Measurements from ENCODE around the gene GREM2.
A peak's percentile ranks its signal among the peaks of the same experiment; 100 is the strongest.

The GREM2 gene

DNA sequence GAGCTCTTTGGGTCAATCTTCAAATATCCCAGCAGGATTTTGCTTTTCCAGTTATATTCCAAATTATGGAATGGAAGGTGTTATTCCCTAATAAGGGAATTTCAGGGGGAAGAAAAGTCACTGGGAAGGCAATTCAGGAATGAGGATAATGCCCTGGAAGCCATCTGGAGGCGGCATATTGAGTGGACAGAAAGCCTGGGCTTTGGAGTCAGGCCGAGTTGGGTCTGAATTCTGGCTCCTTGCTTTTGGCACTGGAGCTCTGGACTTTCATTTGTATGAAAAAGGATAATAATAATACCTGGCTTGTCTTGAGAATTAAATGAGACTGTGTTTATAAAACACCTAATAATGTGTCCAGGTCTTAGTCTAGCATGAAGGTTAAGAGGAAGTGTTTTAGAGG lies 16.5 kb downstream of the GREM2 start:
- Mint-ChIP-seq H3K4me3 (no peak overlapping the region), H3K27ac (no peak overlapping the region), H3K9me3 (no peaks in the 10 kb centered on the region), H3K4me1 (ENCODE audit: low read depth) (no peaks in the 10 kb centered on the region), H3K27me3 (no peaks in the 10 kb centered on the region), H3K36me3 (ENCODE audit: low read depth) (no peaks in the 10 kb centered on the region)

DNA sequence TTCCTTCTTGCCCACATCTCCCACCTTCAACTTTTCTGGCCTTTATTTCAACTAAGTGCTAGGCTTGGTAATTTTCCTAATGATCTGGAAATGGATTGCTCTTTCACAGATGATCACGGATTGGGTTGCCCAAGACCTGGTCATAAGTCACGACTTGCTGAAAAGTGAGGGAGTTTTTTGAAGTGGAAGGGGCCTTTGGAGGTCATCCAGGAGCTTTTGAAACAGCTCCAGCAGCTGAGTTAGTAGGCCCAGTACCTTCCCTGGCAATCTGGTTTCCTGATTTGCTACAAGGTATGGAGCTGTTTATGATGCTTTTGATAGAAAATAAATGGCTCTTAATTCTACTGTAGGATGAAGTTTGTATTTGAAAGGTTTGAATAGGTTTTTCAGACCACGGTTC lies 20.4 kb downstream of the GREM2 start:
- no peaks in the 10 kb centered on the region for H3K9me3 Mint-ChIP-seq
- H3K4me3 Mint-ChIP-seq: no peak overlapping the region
- no peaks in the 10 kb centered on the region for H3K27me3 Mint-ChIP-seq
- H3K27ac Mint-ChIP-seq: no peak overlapping the region
- no peaks in the 10 kb centered on the region for H3K36me3 Mint-ChIP-seq (ENCODE audit: low read depth)
- no peaks in the 10 kb centered on the region for H3K4me1 Mint-ChIP-seq (ENCODE audit: low read depth)

DNA sequence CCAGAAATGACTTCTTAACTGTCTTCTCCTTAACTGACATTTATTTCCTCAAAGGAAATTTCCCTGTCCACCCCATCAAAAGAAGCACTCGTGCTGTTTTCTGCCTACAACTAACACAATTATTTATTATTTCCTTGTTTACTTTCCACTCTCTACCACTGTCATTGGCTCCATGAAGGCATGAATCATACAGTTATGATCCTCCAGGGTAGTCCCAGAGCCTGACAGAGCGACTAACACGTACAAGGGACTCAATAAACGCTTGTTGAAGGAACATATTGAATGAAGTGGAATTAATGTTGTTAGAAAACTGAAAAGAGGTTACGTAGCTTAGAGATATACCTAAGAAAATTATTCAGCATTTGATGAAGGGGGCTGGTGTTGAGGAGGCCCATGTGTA lies 20.9 kb downstream of the GREM2 start:
- no peaks in the 10 kb centered on the region for H3K27me3 Mint-ChIP-seq
- H3K4me3 Mint-ChIP-seq: no peak overlapping the region
- H3K36me3 Mint-ChIP-seq (ENCODE audit: low read depth): no peaks in the 10 kb centered on the region
- H3K4me1 Mint-ChIP-seq (ENCODE audit: low read depth): no peaks in the 10 kb centered on the region
- no peaks in the 10 kb centered on the region for H3K9me3 Mint-ChIP-seq
- H3K27ac Mint-ChIP-seq: no peak overlapping the region

DNA sequence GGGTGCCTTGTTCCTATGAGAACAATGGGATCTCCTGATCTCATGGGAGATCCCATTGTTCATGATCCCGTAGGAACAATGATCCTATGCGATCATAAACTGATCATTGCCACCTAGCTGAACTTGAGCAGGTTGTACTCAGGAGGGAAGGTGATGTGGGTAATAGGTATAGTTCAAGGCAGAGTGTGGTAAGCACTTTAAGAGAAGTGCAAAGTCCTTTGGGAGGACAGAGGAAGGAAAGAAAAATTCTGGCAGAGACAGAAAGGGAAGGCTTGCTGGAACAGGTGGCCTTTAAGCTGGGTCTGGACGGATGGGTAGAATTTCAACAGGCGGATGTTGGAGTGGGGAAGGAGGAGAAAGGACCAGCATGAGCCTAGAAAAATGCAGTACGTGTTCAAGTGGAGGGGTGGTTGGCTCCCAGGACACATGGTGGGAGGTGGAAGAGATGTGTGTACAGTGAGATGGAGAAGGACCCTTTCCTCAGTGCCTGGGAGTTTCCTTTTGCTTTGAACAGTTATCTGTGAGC lies 22.3 kb downstream of the GREM2 start:
- H3K9me3 Mint-ChIP-seq: no peaks in the 10 kb centered on the region
- no peak overlapping the region for H3K27ac Mint-ChIP-seq
- H3K36me3 Mint-ChIP-seq (ENCODE audit: low read depth): no peaks in the 10 kb centered on the region
- no peak overlapping the region for H3K4me3 Mint-ChIP-seq
- H3K27me3 Mint-ChIP-seq: no peaks in the 10 kb centered on the region
- no peaks in the 10 kb centered on the region for H3K4me1 Mint-ChIP-seq (ENCODE audit: low read depth)

DNA sequence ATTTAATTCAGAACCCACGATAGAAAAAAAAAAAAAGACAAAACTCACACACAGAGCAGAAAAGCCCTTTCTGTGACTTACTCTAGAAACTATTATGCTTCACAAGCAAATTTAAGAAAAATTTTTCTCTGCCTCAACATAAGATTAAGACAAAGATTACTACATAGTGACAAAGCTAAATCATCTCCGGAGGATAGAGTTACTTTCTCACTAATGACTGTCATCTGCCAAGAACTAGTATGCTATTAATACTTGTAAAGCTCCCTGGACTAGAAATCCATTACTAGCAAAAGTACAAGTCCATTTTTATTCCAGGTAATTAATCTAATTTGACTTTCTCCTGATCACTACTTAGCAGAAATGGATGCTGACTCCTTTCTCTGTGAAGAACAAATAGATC lies 25.9 kb downstream of the GREM2 start:
- Mint-ChIP-seq H3K4me1 (ENCODE audit: low read depth) (no peaks in the 10 kb centered on the region), H3K9me3 (no peaks in the 10 kb centered on the region), H3K36me3 (ENCODE audit: low read depth) (no peaks in the 10 kb centered on the region), H3K27ac (no peak overlapping the region), H3K27me3 (no peaks in the 10 kb centered on the region), H3K4me3 (no peak overlapping the region)

DNA sequence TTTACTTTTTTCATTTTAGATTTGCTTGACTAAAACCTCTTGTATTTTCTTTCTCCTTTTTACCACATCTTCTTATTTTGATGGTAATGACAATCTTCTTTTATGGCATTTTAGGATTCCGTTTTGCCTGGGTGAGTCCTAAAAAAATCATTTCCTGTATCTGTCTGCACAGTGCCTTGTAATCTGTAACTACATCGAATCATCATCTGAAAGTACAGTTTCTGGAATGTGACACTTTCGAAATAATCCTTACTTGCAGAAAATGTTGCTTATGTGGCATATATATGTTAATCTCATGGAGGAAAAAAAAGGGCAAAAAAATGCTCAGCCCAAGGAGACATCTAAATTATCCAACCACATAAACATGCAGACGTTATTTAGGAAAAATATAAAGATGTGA lies 29.0 kb downstream of the GREM2 start:
- Mint-ChIP-seq H3K27ac (no peak overlapping the region), H3K9me3 (no peaks in the 10 kb centered on the region), H3K36me3 (ENCODE audit: low read depth) (no peaks in the 10 kb centered on the region), H3K4me1 (ENCODE audit: low read depth) (no peaks in the 10 kb centered on the region), H3K27me3 (no peaks in the 10 kb centered on the region), H3K4me3 (no peak overlapping the region)

DNA sequence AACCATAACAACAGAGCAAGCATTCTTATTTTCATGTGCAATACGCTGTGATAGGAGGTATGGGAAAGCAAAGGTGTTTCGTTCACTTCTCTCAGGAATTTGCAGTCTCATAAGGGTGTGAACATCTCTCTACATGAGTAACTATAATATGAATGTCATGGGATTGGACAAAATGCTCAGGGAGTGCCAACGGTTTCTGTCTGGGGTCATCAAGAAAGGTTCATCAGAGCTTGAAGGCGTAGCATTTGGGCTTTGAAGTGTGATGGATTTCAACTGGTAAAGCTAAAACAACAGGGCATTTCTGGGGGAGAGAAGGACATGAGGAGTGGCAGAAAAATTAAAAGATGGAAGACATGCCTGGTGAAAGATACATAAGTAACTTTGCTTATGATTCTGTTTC lies 32.4 kb downstream of the GREM2 start:
- Mint-ChIP-seq H3K36me3 (ENCODE audit: low read depth) (no peaks in the 10 kb centered on the region), H3K4me1 (ENCODE audit: low read depth) (peaks cover 17% of the 10 kb centered on the region), H3K9me3 (no peaks in the 10 kb centered on the region), H3K27me3 (no peaks in the 10 kb centered on the region), H3K4me3 (no peak overlapping the region), H3K27ac (no peak overlapping the region)

DNA sequence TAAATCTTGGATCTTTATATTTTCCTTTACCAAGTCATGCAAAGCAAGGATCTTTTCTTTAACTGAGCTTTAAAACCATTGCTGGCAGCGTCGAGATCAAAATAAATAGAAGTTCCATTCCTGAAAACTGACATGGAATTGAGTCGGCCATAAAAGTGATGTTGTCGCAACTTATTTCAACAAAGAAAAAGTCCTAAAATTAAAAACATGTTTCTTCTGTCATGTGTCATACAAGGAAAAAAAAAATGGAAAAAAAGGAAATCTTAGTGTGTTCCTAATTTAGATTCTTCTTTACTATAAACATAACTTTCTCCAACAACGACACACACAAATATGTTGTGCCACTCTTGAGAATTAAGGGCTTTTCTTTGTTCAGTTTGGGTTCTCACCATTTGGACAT lies 34.9 kb downstream of the GREM2 start:
- Mint-ChIP-seq H3K4me1 (ENCODE audit: low read depth) (peaks cover 17% of the 10 kb centered on the region), H3K4me3 (no peak overlapping the region), H3K27ac (no peak overlapping the region), H3K36me3 (ENCODE audit: low read depth) (no peaks in the 10 kb centered on the region), H3K9me3 (peaks cover 4% of the 10 kb centered on the region), H3K27me3 (no peaks in the 10 kb centered on the region)

DNA sequence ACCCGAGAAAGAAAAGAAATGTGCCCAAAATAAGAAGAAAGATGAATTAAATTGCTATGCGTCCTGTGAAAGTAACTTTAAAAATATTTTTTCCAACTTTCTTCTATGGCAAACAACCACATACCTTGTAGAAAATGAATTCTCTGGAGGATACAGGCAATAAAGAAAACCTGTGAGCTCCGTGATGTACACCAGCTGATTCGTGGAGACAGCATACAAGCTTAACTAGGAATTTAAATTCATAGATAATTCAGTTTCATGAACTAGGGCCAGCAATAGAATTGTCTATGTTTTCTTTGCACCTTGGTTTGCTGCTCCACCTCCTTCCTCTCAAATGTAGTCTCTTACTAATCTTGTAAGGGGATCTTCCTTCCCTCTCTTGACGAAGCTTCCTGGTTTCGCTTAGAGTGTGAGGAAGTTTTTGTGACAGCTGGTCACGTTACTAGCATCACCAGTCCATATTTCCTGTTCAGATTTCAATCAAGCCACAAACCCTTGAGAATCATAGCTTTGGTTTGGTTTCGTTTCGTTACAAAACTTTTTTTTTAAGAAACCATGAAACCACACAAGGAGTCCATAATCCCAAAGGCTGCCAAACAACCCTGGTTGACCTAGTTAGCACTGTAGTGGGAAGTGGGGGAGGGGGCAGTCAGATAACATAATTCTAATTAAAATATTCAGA lies 35.8 kb downstream of the GREM2 start:
- Mint-ChIP-seq H3K4me3 (peak overlapping the region; percentile 61), H3K27ac (no peak overlapping the region), H3K4me1 (ENCODE audit: low read depth) (peaks cover 17% of the 10 kb centered on the region), H3K36me3 (ENCODE audit: low read depth) (no peaks in the 10 kb centered on the region), H3K27me3 (no peaks in the 10 kb centered on the region), H3K9me3 (peaks cover 4% of the 10 kb centered on the region)

DNA sequence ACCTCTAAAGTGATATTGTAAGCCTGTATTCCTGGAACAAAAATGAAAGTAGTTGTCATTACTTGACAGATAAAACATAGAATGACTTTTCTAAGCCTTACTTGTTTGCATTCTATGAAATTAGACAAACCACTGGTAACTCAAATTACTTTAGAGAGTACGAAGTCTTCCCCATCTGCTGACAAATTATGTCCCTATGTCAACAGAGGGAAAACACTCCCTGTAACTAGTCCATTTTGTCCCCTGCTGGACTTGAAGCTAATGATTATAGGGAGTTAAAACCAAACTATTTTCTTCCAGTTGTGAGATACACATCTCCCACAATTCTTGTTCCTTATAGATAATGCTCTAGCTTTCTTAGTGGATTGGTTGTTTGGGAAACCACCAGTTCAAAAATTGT lies 39.6 kb downstream of the GREM2 start:
- peaks cover 17% of the 10 kb centered on the region for H3K4me1 Mint-ChIP-seq (ENCODE audit: low read depth)
- no peak overlapping the region for H3K27ac Mint-ChIP-seq
- no peak overlapping the region for H3K4me3 Mint-ChIP-seq
- no peaks in the 10 kb centered on the region for H3K27me3 Mint-ChIP-seq
- peaks cover 4% of the 10 kb centered on the region for H3K9me3 Mint-ChIP-seq
- H3K36me3 Mint-ChIP-seq (ENCODE audit: low read depth): no peaks in the 10 kb centered on the region

DNA sequence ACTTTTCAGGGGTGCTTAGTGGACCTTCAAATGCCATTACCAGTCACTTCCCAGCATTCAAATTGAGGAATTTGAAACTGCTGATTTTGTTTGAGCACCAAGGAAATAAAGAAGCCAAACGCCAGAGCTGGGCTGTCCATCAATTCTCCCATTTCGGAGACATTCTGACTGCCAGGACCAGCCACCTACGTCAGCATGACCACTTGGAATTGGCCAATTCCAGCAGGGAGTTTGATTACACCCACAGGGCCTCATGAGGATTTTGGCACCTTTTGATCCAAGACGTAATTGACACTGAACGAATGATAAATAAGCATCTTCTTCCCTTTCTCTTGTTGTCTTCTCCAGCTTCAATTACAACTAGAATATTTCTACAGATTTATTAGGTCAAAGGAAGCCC lies 40.2 kb downstream of the GREM2 start:
- H3K4me1 Mint-ChIP-seq (ENCODE audit: low read depth): peaks cover 11% of the 10 kb centered on the region
- no peaks in the 10 kb centered on the region for H3K27me3 Mint-ChIP-seq
- peaks cover 4% of the 10 kb centered on the region for H3K9me3 Mint-ChIP-seq
- no peak overlapping the region for H3K4me3 Mint-ChIP-seq
- H3K27ac Mint-ChIP-seq: no peak overlapping the region
- no peaks in the 10 kb centered on the region for H3K36me3 Mint-ChIP-seq (ENCODE audit: low read depth)

DNA sequence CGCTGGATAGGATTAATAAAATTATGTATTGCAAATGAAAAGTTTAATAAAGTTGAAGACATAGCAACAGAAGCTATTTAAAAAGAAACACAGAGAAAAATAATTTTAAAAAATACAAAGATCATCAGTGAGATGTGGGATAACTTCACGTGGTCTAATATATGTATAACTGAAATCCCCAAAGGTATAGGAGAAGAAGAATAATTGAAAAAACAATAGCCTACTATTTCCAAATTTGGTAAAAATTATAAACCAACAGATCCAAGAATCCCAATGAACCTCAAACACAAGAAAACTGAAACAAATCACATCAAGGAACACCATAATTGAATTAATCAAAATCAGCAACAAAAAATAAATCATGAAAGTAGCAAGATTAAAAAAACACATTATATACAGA lies 44.9 kb downstream of the GREM2 start:
- Mint-ChIP-seq H3K4me1 (ENCODE audit: low read depth) (no peaks in the 10 kb centered on the region), H3K4me3 (no peak overlapping the region), H3K27ac (no peak overlapping the region), H3K27me3 (no peaks in the 10 kb centered on the region), H3K36me3 (ENCODE audit: low read depth) (no peaks in the 10 kb centered on the region), H3K9me3 (no peaks in the 10 kb centered on the region)

DNA sequence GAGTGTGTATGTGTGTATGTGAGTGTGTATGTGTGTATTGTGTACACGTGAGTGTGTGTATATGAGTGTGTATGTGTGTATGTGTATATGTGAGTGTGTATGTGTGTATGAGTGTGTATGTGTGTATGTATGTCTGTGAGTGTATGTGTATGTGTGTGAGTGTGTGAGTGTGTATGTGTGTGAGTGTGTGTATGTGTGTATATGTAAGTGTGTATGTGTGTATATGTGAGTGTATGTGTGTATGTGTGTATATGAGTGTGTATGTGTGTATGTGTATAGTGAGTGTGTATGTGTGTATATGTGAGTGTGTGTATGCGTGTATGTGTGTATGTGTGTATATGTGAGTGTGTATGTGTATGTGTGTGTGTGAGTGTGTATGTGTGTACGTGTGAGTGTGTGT lies 49.2 kb downstream of the GREM2 start:
- Mint-ChIP-seq H3K36me3 (ENCODE audit: low read depth) (no peaks in the 10 kb centered on the region), H3K27ac (no peak overlapping the region), H3K4me1 (ENCODE audit: low read depth) (no peaks in the 10 kb centered on the region), H3K4me3 (no peak overlapping the region), H3K9me3 (peaks cover 9% of the 10 kb centered on the region), H3K27me3 (no peaks in the 10 kb centered on the region)

DNA sequence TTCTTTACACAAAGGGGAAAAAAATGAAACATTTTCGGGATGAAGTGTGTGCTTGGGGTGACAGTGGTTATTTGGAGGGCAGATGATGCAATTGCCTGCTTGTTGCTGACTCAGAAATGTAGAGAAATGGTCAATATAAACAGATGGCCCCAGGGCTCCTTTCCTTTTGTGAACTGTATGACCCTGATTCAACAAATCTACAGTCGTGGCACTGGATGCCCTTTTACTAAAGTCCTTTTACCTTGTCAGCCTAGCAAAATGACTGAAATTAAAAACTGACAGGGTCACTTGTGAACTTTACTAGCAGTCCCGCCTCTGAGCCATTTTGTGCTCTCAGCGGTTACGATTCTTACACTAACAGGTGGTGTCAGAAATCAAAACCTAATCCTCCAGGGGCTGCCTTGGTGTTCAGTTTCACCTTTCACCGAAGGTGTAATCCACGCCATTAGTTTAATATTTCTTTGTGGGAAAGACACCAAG lies 49.8 kb downstream of the GREM2 start:
- Mint-ChIP-seq H3K27ac (no peak overlapping the region), H3K36me3 (ENCODE audit: low read depth) (no peaks in the 10 kb centered on the region), H3K9me3 (peaks cover 12% of the 10 kb centered on the region), H3K27me3 (no peaks in the 10 kb centered on the region), H3K4me1 (ENCODE audit: low read depth) (no peaks in the 10 kb centered on the region), H3K4me3 (no peak overlapping the region)

DNA sequence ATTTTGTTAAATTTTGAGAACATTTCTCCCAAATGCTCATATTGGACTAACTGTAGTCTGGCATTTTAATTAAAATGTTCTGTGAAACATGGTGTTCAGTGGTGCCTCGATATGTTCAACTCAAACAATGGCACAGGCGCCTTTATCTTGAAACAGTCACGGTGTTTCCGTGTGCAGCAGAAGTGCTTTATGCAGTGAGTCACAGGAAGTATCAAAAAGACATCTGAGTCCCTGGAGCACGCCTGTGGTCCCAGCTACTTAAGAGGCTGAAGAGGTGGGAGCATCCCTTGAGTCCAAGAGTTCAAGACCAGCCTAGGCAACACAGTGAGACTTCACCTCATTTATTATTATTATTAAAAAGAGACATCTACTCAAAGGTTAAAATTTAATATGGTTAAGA lies 52.2 kb downstream of the GREM2 start:
- Mint-ChIP-seq H3K27me3 (no peaks in the 10 kb centered on the region), H3K9me3 (peaks cover 12% of the 10 kb centered on the region), H3K36me3 (ENCODE audit: low read depth) (no peaks in the 10 kb centered on the region), H3K27ac (no peak overlapping the region), H3K4me3 (no peak overlapping the region), H3K4me1 (ENCODE audit: low read depth) (no peaks in the 10 kb centered on the region)

DNA sequence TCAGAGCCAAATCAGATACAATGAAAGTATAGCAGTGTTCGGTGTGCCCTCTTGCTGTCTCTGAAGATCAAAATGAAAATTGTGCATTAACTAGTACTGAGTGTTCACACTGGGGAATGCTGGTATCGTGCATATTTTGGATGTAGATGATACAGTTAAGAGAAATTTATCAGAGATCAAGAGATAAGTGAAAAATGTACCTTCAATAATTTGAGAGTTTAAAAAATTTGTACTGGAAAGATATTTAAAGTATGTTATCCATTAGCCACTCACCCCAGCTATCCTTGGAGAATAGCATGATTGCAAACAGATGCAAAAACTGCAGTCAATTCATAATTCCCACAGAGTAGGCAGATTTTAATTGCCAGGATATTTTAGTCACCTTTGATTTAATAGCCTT lies 56.4 kb downstream of the GREM2 start:
- Mint-ChIP-seq H3K27me3 (no peaks in the 10 kb centered on the region), H3K36me3 (ENCODE audit: low read depth) (no peaks in the 10 kb centered on the region), H3K27ac (no peak overlapping the region), H3K4me3 (no peak overlapping the region), H3K9me3 (peaks cover 7% of the 10 kb centered on the region), H3K4me1 (ENCODE audit: low read depth) (no peaks in the 10 kb centered on the region)
